ENCODE data around the gene PLXNB2. TPM values are rescaled to one million over a fixed set of nuclear protein-coding genes. Genes with fewer than 3 reads are reported as not detected.
A peak's percentile ranks its signal among the peaks of the same experiment; 100 is the strongest.

Gene PLXNB2
- total RNA-seq, 2 donors from 2014 or later = 290 TPM

DNA sequence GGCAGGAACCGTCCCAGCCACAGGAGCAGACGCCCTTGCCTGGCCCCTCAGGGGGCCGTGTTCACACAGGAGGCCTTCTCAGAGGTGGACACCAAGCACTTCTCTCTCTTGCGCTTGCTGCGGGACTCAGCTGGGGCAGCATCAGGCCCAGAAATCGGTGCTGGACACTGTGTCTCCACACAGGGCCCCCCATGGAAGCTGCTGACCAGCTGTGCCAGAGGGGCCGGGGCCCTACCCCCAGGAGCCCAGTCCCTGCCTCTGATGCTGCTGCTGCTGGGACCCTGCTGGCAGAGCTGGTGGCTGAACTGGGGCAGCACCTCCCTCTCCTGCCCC lies 4.0 kb downstream of the PLXNB2 start:
- no peak for ATAC-seq
- DNase-seq = no peak
- intact Hi-C loops (cut with DNase I, micrococcal nuclease) = no loop called here

- no peak for ATAC-seq
- no peak for DNase-seq
- intact Hi-C loops (cut with DNase I, micrococcal nuclease) = no loop called here
Measured at GRCh38 chr22:50302564-50302963, 4.9 kb downstream of the PLXNB2 start.

- intact Hi-C loops (cut with DNase I, micrococcal nuclease) = no loop called here
- DNase-seq (peak; percentile 61 to 74), ATAC-seq (peak; percentile 6)
Measured at GRCh38 chr22:50302041-50302541, 5.4 kb downstream of the PLXNB2 start.

GRCh38 chr22:50301581-50301991 lies 5.9 kb downstream of the PLXNB2 start:
- intact Hi-C loops (cut with DNase I, micrococcal nuclease) = no loop called here
- DNase-seq (peak in 1 of 2 donors; percentile 54), ATAC-seq (no peak)

DNA sequence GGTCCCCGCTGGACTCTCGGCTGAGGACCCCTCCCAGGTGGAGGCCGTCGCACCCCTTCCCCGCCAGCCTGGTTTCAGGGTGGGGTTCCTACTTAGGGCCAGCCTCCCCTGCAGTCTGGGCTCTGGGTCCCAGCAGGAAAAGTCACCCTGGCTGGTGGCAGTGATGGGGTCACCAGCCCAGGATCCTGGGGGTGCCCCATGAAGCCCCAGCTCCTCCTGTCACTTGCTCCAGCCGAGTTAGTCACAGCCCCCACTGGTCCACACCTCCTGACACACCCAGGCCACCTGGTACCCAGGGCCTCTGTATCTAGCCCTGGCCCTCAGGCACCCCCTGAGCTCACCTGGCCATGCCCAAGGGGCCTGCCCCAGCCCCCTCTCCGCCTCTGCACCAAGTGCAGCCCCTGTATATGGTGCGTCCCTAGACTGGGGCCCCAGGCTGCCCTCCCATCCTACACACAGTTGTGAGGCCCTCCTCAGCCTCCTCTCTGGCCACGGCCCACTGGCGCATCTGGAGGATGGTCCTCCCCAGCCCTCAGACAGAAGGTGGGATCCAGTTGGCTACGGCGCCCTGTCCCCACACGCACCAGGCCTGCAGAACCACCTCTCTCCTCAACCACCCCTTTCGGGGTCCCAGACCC lies 6.7 kb downstream of the PLXNB2 start:
- intact Hi-C loops (cut with DNase I, micrococcal nuclease) = no loop called here
- no peak for ATAC-seq
- no peak for DNase-seq

- peak; percentile 84 to 89 for DNase-seq
- ATAC-seq = peak; percentile 59
Measured at GRCh38 chr22:50299785-50300619, 7.4 kb downstream of the PLXNB2 start.

GRCh38 chr22:50298937-50299784 lies 8.3 kb downstream of the PLXNB2 start:
- no peak for ATAC-seq
- intact Hi-C loops (cut with DNase I, micrococcal nuclease) = no loop called here
- no peak for DNase-seq

More at GRCh38 chr22:50299785-50300619, 7.4 kb downstream of the PLXNB2 start:
- intact Hi-C loops (cut with DNase I, micrococcal nuclease) = no loop called here

GRCh38 chr22:50298266-50298637 lies 9.2 kb downstream of the PLXNB2 start:
- no peak for DNase-seq
- ATAC-seq = no peak
- intact Hi-C loops (cut with DNase I, micrococcal nuclease) = no loop called here

DNA sequence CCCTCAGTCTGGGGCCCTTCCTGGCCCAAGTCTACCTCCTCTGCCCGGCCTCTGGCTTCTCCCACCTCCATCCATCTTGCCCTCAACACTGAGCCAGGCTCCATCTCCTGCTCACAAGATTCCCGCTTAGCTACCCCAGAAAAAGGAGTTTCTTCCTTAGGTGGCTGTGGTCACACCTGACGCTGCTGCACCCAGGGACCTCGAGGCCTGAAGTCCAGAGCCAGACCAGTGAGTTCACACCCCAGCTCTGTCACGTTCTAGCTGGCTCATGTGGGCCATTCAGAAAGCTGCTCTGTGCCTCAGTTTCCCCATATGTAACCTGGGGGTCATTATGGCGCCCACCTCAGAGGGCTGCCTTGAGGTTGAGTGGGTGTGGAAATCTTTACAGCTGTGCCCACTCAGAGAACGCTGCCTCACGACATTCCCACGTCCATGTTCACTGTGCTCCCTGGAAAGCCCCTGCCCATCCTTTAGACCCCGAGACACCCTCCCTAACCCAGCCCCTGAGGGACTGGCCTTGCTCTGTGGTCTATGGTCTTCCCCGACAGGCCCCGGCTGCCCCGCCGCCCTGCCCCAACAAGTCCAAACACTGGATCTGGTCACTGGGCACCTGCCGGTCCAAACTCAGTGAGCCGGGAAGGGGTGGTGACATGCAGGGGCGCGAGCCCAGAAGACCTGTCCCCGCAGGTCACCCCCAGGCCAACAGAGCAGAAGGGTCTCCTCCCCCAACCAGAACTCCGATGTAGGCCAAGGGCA lies 9.8 kb downstream of the PLXNB2 start:
- ATAC-seq (no peak), DNase-seq (no peak)
- intact Hi-C loops (cut with DNase I, micrococcal nuclease) = no loop called here

GRCh38 chr22:50296658-50297490 lies 10.6 kb downstream of the PLXNB2 start:
- ATAC-seq (no peak), DNase-seq (no peak)
- intact Hi-C loops (cut with DNase I, micrococcal nuclease) = no loop called here

GRCh38 chr22:50294319-50294656 lies 13.2 kb downstream of the PLXNB2 start:
- DNase-seq = no peak
- ATAC-seq = peak; percentile 7
- intact Hi-C loops (cut with DNase I, micrococcal nuclease) = no loop called here

DNA sequence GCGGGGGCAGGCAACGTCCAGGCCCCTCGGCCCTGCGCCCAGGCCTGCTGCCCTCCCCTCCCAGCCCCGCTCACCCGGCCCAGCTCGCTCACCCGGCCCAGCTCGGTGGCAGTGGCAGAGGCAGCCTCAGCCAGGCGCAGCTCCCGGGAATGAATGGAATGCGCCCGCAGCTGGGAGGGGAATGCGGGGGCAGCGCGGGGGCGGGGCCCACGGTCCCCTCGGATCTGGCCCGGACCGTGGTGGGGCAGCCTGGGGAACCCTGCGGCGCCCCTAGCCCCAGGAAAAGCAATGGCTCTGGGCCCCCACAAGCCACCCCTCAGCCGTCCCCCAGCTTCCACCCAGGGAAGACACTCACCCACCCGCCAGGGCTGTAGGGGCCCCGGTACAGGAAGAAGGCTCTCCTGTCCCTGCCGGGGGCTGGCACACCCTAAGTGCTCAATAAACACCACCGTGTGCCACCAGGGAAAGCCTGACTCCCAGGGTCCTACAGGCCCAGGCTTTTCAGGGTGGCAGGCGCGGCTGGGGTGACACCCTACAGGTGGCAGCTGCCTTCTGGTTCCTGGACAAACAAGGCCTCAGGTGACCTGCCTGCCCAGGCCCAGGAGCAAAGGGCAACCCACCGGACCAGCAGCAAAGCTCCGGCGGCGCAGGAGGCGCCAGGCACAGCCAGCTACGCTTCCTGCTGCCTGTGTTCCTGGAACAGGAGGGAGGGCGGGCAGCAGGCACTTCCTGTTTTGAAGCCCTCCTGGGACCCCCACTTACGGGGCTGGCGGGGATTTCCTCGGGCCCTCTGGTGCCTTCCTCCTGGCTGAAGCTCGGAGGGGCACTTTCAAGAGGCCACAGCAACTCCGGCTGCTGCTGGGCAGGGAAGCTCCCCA lies 13.8 kb downstream of the PLXNB2 start:
- DNase-seq (peak; percentile 81 to 93), ATAC-seq (peak; percentile 85)
- intact Hi-C loops (cut with DNase I, micrococcal nuclease) = no loop called here

GRCh38 chr22:50292643-50293440 lies 14.6 kb downstream of the PLXNB2 start:
- intact Hi-C loops (cut with DNase I, micrococcal nuclease) = no loop called here
- DNase-seq (no peak), ATAC-seq (peak; percentile 23)

DNA sequence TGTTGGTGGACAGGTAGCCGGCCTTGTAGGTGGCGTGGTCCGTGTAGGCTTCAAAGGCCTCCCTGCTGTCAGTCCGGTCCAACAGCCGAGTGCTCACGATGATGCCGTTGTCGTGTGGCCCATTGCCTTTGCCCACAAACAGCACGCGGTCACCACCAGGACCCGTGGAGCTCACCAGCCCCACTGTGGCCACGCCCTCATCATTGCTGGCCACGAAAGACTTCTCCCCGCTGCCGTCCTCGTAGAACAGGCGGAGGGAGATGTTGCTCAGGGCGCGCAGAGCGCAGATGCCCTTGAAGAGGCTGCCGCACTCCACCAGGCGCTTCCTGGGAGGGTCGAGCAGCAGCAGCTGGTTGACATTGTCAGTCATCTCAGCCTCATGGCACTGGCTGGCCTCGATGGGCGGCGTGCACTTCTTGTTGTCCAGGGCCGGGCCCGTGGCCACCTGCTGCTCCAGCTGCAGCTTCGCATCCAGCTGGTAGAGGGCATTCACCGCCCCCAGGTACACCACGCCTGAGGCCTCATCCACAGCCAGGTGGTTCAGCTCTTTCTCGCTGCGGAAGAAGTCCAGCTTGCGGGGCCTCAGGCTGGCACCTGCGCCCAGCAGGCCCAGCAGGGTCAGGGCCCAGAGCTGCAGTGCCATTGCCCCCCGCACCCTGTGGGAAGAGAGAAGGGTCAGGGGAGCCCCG lies 17.4 kb downstream of the PLXNB2 start:
- ATAC-seq = no peak
- DNase-seq = no peak
- intact Hi-C loops (cut with DNase I, micrococcal nuclease) = no loop called here

DNA sequence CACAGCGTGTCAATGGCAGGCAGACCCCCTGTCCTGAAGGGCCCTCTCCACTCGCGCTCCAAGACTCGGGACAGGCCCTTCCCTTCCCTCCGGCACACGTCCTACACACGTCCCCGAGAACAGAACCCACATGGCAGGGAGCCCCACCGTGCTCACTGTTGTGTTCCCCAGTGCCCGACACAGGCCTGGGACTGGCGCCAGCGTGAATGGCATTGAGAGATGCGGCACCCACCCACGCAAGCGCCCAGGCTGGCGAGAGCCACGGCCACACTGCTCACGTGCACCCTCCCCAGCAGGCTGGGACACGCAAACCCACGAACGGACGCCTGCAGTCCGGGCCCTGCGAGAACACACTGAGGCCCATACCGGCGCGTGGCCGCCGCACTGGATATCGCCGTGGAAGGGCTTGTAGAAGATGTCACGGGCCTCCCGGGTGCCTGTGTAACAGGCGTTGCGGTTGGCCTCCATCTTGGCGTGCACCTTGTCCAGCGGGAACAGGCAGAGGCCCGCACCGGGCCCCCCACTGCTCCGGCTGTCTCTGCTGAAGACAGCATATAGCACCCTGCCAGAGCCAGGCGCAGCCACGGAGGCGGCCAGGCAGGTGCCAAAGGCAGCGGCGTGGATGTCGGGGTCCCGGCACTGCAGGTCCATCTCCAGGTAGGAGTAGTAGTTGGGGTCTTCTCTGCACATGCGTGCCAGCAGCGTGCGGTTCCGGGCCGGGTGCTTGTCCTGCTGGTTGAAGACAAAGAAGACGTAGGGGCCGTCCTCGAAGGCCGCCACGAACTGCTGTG lies 18.1 kb downstream of the PLXNB2 start:
- no peak for ATAC-seq
- DNase-seq = no peak
- intact Hi-C loops (cut with DNase I, micrococcal nuclease) = no loop called here

Measured in left colon (tissue), 2 donors.